Activated CD4-positive, alpha-beta T cell treated with anti-CD3 and anti-CD28 coated beads, Interleukin-2, amount 50 U/mL, for 4 hours (primary cell): ENCODE measurements around the gene ACOT8.
"Not testable (repeated sequence)": the region's sequence is repeated elsewhere in the genome, so short reads cannot be mapped to it uniquely, and the experiment has no call there.

Source experiments
- DNase-seq, 2 experiments: peaks; one replicate each; pipeline ENCODE4 v3.0.0-alpha.2; 2020

Gene ACOT8

DNA sequence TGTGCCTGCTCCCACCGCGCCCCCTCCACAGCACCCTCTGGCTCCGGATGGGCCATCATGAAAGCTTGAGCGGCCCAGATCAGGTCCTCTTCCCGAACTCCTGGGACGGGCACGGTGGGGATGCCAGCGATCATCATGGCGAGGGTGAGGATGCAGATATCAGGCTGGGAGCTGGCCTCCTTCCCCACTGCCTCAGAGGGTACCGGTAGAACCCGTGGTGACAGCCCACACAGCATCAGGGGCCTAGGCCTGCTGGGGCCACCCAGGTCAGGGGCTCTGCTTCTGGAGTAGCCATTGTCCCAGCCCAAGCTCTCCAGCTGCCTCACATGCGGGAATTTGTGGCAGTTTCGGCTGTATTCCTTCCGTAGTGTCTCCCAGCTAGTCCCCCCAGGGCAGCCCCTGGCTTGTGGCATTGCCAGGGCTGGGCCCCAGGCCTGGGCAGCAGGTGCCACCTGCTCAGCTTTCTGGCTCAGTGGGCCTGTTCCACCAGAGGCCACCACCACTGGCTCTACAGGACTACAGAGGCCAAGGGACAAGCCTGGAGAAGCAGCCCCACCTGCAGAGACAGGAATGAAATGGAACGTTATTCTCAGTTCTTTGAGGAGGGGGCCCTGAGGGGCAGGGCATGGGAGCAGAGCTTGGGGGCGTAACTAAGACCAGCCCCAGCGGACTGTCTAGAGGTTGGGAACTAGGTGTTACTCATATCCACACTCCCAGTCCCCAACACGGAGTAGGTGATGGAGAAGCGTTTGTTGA lies 29.6 kb upstream of the ACOT8 start:
- no peak for DNase-seq

DNA sequence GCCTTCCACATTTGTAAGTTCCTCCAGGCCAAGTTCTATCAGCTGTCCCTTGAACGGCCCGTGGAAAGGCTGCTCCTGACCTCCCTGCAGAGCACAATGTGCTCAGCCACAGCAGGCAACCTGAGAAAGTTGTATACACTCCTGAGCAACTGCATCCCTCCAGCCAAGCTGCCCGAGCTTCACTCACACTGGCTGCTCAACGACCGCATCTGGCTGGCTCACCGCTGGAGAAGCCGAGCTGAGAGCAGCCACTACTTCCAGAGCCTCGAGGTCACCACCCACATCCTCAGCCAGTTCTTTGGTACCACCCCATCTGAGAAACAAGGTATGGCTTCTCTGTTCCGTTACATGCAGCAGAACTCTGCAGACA lies 25.9 kb upstream of the ACOT8 start:
- DNase-seq, result no peak

DNA sequence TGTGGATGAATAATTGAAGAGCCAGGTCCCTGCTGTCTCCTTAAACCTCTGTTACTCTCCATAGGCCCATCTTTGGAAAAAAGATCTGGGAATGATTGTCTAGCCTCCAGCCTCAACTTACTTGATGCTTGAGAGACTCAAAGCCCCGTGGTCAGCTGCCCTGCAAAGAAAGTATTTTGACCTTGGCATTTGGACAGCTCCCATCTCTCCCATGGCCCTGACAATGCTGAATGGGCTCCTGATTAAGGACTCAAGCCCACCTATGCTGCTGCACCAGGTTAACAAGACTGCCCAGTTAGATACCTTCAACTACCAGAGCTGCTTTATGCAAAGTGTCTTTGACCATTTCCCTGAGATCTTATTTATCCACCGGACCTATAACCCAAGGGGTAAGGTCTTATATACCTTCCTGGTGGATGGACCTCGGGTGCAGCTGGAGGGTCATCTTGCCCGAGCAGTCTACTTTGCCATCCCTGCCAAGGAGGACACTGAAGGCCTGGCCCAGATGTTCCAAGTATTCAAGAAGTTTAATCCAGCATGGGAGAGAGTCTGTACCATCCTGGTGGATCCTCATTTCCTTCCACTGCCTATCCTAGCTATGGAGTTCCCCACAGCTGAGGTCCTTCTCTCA lies 25.4 kb upstream of the ACOT8 start:
- no peak for DNase-seq

DNA sequence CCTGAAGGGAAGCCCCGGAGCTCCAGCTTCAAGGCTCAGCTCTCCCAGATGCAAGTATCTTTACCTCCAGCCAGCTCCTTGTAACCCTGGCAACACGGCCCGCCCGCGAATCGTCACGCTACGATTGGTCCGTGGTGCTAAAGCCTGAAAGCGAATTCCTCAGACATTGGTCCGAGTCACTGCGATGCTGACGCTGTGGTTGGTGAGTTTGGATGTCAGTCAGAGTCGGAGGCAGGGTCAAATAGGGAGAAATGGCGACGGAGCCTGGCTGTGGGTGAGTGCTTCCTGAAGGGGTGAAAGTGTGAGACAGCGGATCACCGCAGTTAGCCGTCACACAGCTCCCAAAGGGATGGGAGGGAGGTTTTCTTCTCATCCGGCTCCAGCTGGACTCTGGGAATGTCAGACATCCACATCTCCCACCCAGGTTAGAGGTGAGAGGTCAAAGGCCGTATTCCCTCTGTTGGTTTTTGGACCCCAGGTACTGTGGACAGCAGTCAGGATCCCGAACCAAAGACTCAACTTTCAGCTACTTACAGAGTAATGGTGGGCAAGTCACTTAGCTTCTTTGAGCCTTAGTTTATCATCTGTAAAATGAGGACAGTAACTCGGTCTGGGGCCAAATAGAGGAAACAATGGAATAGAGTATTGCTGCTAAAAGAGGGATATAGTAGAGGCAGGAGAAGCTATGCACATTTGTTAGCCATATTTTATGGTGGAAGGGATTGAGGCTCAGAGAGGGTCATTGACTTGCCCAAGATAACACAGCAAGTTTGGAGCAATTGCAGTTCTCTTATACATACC lies 24.0 kb upstream of the ACOT8 start, which contains the start of gene ZSWIM1:
ZSWIM1 (plus strand) TSS at position 240 of the 801 bp plus-strand sequence. CDS start 1,366 bp downstream, outside the sequence.
- DNase-seq, result peak; percentile 99

DNA sequence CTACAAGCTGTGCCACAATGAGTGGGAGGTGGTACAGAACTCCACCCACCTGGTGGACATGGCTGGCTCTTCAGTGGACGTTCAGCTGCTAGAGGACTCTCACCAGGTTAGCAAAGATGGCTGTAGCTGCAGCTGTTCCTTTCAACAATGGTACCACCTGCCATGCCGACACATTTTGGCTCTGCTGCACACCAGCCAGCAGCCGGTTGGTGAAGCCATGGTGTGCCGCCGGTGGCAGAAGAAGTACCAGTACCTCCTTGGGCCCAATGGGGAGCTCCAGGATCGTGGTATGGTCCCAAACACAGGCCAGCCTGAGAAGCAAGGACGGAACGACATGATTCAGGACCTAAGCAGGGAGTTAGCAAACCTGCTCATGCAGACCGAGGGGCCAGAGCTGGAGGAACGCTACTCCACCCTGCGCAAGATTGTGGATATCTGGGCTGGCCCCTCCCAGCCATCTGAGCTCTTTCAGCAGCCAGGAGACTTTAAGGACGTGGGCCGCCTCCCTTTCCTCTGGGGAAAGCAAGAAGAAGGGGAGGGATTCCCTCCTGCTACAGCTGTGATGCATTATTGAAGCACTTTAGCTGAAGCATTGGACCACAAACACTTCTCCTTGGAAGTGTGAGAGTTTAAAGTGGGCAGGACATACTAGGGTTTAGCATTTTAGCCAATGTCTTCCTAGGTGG lies 21.0 kb upstream of the ACOT8 start:
- DNase-seq, result no peak

DNA sequence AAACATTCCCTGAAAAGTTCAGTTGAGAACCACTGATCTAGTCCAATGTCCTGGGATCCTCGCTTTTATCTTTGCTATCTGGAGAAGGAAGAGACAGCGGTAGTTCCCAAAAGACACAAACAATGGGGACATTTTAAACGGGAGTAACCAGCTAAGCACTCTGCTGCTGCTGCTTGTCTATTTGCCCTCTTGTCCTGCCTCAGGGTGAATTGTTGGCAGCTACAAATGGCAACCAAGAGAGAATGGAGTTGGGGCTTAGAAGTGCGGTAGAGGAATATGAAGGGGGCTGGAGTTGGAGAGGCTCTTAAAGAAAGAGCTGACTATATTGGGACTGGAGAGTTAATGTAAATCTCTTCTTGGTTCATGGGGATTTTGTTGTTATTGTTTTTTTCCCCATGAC lies 17.4 kb upstream of the ACOT8 start:
- no peak for DNase-seq

DNA sequence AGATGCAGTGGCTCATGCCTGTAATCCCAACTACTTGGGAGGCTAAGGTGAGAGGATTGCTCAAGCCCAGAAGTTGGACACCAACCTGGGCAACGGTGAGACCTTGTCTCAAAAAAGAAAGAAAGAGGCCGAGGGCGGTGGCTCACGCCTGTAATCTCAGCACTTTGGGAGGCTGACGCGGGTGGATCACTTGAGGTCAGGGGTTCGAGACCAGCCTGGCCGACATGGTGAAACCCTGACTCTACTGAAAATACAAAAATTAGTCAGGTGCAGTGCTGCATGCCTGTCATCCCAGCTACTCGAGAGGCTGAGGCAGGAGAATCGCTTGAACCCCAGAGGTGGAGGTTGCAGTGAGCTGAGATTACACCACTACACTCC lies 16.9 kb upstream of the ACOT8 start:
- not testable (repeated sequence) for DNase-seq

DNA sequence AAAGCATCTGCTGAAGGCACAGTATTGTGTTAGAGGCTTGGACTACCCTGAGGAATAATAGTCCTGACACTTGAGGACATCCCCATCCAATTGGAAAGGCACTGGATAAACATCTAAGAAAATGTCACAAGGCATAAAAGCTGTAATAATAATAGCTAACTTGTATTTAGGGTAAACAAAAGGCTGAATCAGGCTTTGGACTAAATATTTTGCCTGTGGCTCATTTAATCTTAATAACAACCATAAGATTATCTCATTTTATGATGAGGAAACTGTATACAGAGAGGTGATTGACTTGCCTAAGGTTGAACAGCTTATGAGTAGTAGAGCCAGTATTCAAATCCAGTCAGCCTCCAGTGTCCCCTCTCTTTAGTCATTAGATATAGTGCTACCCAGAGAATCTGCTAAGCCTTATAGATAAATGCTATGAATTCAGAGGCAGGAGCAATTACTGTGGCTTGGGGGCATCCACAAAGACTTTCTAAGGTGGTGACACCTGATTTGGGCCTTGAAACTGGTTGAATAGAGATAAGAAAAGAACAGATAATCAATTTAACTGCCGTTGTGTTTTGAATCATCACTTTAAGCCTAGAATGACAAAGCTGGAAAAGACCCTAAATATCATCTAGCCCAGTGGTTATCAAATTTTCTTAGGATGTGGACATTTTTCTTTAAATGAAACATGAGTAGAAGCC lies 16.4 kb upstream of the ACOT8 start:
- no peak for DNase-seq

DNA sequence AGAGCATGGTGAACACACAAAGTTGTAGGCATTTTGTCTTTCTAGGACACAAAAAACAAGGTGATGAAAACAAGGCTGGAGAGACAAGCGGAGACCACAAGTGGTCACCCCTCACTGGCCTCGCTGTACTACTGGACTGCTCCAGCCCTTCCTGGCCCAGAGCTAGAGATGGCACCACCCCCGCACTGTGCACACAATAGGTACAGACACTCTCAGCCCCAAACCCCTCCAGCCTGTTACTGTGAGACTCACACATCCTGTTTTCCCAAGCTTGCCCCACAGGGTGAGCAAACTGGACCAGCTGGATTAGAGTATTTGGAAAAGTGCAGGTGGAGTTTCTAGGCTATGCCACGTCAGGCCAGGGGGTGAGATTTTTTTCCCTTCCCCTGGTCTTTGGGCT lies 15.4 kb upstream of the ACOT8 start:
- DNase-seq, result no peak

DNA sequence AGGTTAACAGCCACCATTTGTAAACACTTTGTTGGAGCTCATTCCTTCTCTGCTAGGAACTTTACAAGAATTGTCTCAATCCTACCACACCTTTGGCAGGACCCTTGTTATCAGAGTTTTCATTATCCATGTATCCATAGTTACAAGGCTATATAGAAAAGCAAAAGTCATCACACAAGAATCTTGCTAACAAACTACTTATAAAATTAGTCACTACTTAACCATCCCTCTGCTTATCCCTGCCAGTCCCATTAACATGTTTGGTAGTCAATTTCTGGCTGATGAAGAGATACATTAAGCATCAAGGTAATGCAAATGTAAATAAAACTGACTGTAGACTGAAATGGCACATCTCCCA lies 10.6 kb upstream of the ACOT8 start:
- no peak for DNase-seq

DNA sequence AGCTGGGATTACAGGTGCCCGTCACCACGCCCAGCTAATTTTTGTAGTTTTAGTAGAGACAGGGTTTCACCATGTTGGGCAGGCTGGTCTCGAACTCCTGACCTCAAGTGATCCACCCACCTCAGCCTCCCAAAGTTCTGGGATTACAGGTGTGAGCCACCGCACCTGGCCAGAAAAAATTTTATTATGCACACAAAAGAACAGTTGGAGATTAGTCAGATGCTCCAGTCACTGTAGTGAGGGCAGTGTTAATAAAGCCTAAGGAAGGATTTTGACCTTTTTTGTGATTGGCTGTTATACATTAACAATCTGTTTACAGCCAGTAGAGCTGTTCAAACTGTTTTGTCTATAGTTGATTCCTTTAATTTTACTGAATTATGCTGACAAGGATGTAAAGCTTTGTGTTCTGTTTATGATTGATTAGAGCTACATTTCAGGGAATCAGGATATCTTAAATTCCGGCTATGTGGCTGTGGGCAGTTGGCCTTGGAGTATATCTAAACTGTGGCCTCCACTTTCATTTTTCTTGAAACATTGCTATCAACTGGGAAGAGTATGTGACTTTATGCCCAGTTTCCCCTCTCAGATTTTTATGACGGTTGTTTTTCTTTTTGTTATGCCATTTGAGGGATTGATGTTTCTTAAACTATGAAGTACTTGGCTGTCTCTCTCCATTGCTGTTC lies 10.1 kb upstream of the ACOT8 start:
- DNase-seq, result no peak

DNA sequence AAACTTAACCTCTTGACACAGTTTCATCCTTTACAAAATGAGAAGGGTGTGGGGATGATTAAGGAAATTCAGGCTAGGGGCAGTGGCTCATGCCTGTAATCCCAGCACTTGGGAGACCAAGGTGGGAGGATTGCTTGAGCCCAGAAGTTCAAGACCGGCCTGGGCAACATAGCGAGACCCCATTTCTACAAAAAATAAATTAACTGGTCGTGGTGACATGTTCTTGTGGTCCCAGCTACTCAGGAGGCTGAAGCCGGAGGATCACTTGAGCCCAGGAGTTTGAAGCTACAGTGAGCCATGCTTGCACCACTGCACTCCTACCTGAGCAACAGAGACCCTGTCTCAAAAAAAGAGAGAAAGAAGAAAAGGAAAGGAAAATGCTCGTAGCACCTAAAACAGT lies 9.3 kb upstream of the ACOT8 start:
- no peak for DNase-seq

DNA sequence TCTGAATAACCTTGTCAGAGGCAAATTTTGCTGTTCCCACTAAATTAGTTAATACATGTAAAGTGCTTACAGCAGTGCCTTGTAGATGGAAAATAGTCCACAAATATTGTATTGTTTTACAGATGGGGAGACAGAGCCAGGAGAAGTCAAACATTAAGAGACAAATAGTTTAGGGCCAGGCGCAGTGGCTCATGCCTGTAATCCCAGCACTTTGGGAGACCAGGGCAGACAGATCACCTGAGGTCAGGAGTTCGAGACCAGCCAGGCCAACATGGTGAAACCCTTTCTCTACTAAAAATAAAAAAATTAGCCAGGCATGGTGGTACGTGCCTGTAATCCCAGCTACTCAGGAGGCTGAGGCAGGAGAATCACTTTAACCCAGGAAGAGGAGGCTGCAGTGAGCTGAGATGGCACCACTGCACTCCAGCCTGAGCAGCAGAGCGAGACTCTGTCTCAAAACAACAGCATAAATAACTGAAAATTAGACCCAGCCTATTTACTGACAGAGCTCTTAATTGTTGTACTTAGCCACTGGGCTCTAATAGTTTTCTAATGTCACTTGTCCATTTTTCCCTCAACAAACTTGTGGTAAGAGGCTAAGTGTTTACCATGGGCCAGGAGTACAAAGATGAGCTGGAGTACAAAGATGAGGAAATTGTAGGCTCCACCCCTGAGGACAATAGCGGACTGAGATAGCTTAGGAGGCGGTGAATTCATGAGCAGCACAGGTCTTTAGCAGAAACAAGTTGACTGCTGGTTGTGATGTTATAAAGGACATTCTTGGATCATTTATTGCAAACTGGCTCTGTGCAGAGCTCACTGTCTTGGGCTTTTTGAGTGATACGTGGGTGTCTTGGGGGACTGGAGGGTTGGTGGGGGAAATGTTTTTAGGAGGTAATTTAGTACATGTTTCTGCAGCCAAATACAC lies 6.6 kb upstream of the ACOT8 start:
- no peak for DNase-seq

DNA sequence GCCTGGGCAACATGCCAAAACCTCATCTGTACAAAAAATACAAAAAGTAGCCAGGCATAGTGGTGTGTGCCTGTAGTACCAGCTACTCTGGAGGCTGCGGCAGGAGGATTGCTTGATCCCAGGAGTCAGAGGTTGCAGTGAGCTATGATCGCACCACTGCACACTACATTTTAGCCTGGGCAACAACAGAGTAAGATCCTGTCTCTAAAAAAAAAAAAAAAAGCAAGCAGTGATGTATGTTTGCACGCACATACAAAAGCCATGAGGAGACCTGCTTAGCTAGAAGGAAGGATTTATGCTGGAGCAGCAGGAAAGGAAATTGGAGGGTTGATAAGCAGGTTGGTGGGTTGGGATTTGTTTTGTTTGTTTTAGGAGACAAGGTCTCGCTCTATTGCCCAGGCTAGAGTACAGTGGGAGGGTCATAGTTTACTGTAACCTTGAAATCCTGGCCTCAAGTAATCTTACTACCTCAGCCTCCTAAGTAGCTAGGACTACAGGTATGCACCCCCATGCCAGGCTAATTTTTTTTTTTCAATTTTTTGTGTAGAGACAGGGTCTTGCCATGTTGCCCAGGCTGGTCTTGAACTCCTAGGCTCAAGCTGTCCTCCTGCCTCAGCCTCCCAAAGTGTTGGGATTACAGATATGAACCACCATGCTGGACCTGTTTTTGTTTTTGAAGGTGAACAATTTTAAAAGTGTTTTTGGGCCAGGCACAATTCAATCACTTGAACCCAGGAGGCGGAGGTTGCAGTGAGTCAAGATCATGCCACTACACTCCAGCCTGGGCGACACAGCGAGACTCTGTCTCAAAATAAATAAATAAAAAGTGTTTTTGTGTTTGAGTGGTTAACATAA lies 4.3 kb upstream of the ACOT8 start:
- DNase-seq, result no peak

DNA sequence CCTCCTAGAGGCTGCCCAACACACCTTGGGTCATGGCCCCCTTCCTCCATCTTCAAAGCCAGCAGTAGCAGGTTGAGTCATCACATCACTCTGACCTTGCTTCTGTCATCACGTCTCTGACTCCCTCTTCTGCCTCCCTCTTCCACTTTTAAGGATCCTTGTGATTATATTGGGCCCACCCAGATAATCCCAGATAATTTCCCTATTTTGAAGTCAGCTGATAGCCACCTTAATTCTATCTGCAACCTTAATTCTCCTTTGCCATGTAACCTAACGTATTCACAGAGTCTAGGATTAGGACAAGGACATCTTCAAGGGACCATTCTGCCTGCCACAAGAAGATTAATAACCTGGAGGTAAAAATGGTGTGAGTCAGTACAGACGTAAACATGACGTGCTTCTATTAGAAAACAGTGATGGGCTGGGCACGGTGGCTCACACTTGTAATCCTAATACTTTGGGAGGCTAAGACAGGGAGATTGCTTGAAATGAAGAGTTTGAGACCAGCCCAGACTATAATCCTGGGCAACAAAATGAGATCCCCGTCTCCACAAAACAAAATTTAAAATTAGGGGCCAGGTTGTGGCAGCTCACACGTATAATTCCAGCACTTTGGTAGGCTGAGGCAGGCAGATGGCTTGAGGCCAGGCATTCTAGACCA lies 3.5 kb upstream of the ACOT8 start:
- no peak for DNase-seq

DNA sequence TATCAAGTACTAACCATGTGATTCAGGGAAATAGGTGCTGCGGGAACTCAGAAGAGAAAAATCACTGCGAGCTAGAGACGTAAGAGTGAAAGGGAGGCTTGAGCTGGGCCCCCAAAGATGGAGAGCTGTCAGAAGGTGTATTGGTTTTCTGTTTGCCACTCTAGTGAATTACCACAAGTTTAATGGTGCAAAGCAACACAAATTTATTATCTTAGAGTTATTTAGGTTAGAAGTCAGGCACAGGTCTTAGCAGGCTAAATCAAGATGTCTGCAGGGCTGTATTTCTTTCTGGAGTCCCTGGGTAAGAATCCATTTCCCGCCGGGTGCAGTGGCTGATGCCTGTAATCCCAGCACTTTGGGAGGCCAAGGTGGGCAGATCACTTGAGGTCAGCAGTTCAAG lies 2.7 kb upstream of the ACOT8 start:
- no peak for DNase-seq

DNA sequence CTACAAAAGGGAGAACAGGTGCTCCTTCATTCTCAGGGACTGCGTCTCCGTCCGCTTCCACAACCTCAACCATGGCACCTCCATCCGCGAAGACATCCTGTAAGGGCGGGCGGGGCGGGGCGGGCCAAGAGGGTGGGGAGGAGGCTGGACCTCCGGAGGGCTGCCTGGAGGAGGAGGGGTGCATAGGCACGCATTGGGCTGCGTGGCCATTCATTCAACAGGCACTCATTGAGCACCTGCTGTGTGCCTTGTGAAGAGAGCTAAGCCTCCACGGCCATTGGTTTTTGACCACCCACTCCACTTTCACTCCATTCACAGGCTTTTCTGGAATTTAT lies 657 bp upstream of the ACOT8 start:
- no peak for DNase-seq

DNA sequence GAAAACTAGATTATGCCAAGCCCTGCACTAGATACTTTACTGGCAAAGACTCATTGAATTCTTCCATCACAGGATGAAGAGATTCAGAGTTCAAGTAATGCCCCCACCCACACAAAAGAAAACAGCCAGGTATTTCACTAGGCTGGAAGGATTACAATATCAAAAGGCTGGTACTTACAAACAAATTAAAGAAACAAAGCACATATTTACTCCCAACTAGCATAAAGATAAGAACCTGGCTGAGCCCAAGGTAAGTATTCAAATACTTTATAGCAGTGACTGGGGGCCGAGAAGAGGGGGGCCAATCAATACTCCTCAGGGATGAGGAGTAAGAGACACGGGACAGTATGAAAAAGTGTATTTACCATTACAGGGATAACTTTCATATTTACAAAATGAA lies 3.7 kb downstream of the ACOT8 start:
- no peak for DNase-seq

DNA sequence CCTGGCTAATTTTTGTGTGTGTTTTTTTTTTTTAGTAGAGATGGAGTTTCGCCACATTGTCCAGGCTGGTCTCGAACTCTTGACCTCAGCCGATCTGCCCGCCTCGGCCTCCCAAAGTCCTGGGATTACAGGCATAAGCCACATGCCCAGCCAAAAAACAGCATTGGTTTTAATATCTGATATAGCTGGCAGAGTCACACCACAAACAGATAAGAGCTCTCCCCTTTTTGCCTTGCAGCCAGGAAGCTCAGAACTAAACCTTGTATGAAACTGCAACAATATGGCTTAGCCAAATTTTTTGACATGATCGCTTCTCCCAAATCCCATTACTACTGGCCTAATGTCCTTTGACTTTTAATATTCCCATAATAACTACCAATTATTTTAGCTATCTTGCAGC lies 4.9 kb downstream of the ACOT8 start:
- DNase-seq, result no peak

DNA sequence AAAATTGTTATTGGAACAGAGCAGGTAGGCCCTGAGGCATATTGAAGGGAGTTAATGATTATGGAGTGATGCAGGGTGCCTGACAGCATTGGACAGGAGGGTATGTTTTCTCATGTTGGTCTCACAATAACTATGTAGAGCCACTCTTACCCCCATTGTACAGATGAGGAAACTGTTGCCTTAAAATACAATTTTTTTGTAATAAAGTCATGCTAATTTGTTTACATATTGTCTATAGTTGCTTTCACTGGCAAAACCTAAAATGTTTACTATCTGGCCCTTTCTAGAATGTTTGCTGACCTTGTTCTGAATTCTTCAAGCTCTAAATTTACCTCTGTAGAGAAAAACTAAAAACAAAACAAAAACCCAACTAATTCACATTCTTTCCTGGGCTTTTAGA lies 5.7 kb downstream of the ACOT8 start:
- no peak for DNase-seq
